ENCODE data around the gene LRRC23. TPM values are rescaled to one million over a fixed set of nuclear protein-coding genes. Genes with fewer than 3 reads are reported as not detected.

Gene LRRC23
- total RNA-seq, 2 experiments from 2014 or later: 3.1 to 6.0 TPM

DNA sequence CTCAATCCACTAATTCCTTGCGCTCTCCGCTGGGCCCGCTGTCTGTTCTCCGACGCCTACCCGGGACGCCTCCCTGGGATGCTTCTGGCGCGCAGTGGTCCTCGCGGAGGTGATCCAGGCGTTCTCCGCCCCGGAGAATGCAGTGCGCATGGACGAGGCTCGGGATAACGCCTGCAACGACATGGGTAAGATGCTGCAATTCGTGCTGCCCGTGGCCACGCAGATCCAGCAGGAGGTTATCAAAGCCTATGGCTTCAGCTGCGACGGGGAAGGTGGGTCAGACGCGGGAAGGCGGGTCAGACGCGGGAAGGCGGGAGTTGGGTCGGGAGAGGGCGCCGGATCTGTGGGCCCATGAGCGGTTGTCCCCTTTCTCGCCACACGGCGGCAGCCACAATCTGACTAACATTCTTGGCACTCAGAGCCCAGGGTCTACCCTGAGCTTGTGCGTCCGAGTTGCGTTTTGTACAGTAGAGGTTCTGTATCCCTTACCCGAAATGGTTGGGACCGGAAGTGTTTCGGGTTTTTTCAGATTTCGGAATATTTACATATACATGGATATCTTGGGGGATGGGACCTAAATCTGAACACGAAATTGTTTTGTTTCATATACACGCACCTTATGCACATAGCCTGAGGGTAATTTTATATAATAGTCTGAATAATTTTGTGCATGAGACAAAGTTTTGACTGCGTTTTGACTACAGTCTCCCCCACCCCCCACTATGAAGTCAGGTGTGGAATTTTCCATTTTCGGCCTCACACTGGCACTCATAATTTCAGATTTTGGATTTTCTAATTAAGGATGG lies 40.0 kb downstream of the LRRC23 start:
- ChIA-PET POLR2A (interaction anchor here (0.7 to 12.5 kb wide), 14 partner anchors 8 to 474 kb away, joined by 3 to 353 read pairs (median 9); partner anchors contain the start of genes EMG1, LPCAT3, PHB2 and SPSB2), CTCF (interaction anchor here (0.7 to 11.8 kb wide), 15 partner anchors 8 to 178 kb away, joined by 3 to 337 read pairs (median 5); partner anchors contain the start of gene PTMS)

DNA sequence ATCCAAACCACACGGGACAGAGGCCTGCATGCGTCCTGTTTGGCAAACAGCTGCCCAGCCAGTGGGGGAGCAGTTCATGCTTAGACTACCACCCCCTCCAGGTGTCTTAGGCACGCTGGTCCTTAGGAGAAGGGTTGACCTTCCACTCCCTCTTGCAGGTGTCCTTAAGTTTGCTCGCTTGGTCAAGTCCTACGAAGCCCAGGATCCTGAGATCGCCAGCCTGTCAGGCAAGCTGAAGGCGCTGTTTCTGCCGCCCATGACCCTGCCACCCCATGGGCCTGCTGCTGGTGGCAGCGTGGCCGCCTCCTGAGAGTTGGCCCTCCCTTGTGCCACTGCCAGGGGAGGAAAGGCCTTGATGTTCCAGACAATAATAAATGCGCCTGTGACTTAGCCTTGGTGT lies 41.0 kb downstream of the LRRC23 start:
- ChIA-PET CTCF (interaction anchor here (1.4 to 11.8 kb wide), 5 partner anchors 15 to 168 kb away, joined by 3 to 337 read pairs (median 6); partner anchors contain the start of gene C1RL), POLR2A (interaction anchor here (0.9 to 12.5 kb wide), 5 partner anchors 15 to 475 kb away, joined by 4 to 353 read pairs (median 6); partner anchors contain the start of genes SPSB2 and VAMP1)

DNA sequence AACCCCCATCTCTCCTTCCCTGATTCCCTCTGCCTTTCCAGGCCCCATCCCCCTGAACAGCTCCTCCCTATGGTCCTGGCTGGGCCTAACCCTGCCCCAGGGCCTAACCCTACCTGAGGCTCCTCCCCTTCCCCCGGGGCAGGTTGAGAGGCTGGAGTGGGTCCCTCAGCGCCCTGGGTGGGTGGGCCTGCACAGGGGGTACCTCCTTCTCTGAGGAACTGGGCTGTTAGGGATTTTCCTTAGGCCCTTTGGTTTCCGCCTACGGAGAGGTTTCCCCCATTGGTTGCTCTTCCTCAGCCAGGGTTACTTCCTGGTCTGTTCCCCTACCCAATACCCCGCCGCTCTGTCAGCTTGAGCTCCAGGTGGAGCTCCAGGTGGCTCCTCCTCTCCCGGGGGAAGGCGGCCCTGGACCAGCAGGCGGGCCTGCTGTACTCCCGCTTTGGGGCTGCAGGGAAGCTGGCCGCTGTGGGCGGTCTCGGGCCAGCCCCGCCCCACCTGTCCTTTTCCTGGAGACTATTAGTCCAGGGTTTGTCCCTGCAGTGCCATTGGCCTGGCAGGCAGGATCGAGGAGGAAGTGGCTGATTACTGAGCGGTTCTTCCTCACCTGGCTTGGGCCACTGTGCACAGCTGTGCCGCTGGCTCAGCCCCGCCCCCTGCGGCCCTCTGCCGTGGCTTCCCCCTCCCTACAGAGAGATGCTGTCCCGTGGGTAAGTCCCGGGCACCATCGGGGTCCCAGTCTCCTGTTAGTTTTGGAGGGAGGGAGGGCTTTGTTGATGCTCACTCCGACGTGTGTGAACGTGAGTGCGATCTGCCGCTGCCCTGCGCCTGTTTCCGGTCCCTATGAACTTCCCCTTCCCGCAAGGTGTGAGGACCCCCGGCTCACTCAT lies 41.7 kb downstream of the LRRC23 start:
- ChIA-PET CTCF (interaction anchor here (1.2 to 11.8 kb wide), 9 partner anchors 14 to 167 kb away, joined by 3 to 337 read pairs (median 5); partner anchors contain the start of gene C1RL), POLR2A (interaction anchor here (0.6 to 12.5 kb wide), 7 partner anchors 9 to 161 kb away, joined by 3 to 353 read pairs (median 5); partner anchors contain the start of genes ENO2 and SPSB2)

DNA sequence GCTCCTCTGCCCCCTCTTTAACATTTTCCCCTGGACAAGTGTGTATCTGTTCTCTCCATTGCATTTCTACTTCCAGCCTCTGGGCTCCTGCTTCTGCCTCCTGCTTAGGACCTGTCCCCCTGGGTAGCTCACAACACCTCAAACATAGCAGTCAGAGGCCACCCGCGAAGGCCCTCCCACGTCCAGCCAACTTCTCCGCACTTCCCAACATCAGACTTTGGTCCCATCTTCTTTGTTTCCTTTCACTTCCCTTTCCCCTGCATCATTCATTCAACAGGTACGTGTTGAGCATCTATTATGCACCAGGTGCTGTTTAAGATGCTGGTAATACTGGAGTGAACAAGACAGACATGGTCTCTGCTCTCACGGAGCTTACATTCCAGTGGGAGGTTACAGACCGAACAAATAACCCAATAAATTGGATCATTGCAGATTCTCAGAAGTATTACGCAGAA lies 42.3 kb downstream of the LRRC23 start:
- ChIA-PET POLR2A (interaction anchor here (0.6 to 12.5 kb wide), 7 partner anchors 10 to 223 kb away, joined by 3 to 353 read pairs (median 4); partner anchors contain the start of genes ENO2 and SPSB2), CTCF (interaction anchor here (1.2 to 11.8 kb wide), 6 partner anchors 9 to 96 kb away, joined by 3 to 337 read pairs (median 5); no protein-coding TSS in a partner anchor)

DNA sequence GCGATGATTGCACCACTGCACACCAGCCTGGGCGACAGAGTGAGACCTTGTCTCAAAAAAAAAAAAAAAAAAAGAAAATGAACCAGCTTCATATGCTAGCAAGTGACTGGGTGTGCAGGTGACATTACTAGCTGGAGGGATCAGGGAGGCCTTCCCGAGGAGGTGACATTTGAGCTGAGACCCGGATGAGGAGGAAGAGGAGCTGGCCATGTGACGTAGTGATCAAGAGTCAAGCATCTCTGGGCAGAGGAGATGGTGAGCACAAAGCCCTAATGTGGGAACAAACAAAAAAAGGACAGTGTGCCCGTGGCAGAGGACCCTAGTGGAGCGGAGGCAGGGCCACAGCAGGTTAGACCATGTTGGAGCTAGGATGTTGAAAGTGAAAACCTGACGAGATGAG lies 43.0 kb downstream of the LRRC23 start:
- ChIA-PET CTCF (interaction anchor here (1.2 to 11.8 kb wide), 7 partner anchors 10 to 95 kb away, joined by 3 to 337 read pairs (median 5); no protein-coding TSS in a partner anchor), POLR2A (interaction anchor here (0.6 to 12.5 kb wide), 5 partner anchors 10 to 223 kb away, joined by 3 to 353 read pairs (median 6); partner anchors contain the start of gene TPI1)

DNA sequence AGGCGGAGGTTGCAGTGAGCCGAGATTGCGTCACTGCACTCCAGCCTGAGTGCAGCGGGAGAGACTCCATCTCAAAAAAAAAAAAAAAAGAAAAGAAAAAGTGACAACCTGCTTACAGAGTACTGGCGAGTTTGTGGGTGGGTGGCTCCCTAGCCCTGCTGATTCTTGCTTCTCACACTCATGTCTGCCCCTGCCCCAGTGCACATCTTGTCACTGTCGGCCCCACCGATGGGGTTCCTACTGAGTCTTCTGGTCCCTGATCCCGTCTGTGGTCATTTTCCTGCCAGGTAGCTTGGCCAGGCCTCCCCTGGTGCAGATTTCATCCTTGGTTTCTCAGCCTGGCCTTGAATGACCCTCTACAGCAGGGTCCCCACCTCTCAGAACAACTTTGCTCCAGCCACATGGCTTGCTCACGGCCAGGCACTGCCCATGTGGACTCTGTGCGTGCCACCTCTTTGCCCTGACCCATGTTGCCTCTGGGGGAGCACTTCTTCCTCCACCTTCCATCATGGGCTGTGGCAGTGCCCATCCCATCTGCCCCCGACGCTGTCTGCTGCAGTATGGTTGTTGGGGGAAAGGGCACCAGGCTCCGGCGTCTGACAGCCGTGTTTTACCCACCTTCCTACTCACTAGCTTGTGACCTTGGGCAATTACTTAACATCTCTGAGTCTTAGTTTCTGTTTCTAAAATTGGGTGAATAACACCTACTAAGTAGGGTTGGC lies 44.4 kb downstream of the LRRC23 start:
- ChIA-PET POLR2A (interaction anchor here (0.7 to 12.5 kb wide), 5 partner anchors 10 to 25 kb away, joined by 3 to 353 read pairs (median 4); no protein-coding TSS in a partner anchor), CTCF (interaction anchor here (0.7 to 11.8 kb wide), 8 partner anchors 9 to 162 kb away, joined by 3 to 337 read pairs (median 4); no protein-coding TSS in a partner anchor)

DNA sequence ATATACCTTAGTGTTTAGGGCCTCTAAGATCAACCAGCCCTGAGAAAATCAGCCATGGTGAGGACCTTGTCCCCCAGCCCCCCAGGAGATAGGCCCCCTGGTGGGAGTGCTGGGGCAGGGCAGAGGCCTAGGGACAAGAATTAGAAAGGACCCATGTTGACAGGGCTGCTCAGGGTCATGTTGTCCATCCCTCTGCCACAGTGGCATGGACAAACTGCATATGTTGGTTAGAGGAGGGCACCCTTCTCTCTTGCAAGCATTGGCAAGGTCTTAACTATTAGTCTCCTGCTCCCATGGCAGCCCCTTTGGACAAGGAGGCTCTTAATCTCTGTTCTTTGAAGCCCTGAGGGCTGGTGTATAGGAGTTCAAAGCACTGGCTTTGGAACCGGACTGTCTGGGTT lies 45.8 kb downstream of the LRRC23 start:
- ChIA-PET CTCF (interaction anchor here (1.4 to 11.8 kb wide), 5 partner anchors 10 to 81 kb away, joined by 4 to 337 read pairs (median 5); no protein-coding TSS in a partner anchor), POLR2A (interaction anchor here (1.3 to 12.5 kb wide), 2 partner anchors 10 to 12 kb away, joined by 3 to 353 read pairs; no protein-coding TSS in a partner anchor)

DNA sequence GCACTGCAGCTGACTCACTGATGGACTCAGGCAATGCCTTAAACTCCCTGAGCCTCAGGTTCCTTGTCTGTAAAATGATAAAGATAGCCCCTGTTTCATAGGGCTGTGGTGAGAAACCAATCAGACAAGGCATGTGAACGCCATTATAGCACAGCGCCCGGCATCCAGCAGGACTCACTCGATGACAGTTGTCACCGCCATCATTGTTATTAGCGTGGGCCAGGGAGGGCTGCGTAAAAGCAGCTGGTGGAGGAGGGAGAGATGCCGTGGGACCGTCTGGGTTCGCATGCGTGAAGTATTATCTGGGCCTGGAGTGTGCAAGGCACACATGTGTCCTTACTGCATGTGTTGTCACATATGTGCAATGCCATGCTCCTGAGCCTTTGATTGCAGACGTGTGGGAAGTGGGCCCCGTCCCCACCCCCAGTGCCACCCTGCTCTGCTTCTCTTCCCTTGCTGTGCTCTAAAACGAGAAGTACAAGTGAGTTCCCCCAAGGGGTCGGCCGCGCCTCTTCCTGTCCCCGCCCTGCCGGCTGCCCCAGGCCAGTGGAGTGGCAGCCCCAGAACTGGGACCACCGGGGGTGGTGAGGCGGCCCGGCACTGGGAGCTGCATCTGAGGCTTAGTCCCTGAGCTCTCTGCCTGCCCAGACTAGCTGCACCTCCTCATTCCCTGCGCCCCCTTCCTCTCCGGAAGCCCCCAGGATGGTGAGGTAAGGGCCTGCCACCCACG lies 46.4 kb downstream of the LRRC23 start, which contains the start of gene PTPN6:
Gene PTPN6 (plus strand): TSS at position 546 of the 730 bp plus-strand sequence. CDS start 157 bp downstream, at position 703.
- CTCF ChIA-PET: interaction anchor here (0.7 to 11.8 kb wide), 6 partner anchors 8 to 157 kb away, joined by 3 to 337 read pairs (median 3); partner anchors contain the start of gene C1R
- POLR2A ChIA-PET: interaction anchor here (1.0 to 12.5 kb wide), 4 partner anchors 9 to 26 kb away, joined by 3 to 353 read pairs (median 10); no protein-coding TSS in a partner anchor

DNA sequence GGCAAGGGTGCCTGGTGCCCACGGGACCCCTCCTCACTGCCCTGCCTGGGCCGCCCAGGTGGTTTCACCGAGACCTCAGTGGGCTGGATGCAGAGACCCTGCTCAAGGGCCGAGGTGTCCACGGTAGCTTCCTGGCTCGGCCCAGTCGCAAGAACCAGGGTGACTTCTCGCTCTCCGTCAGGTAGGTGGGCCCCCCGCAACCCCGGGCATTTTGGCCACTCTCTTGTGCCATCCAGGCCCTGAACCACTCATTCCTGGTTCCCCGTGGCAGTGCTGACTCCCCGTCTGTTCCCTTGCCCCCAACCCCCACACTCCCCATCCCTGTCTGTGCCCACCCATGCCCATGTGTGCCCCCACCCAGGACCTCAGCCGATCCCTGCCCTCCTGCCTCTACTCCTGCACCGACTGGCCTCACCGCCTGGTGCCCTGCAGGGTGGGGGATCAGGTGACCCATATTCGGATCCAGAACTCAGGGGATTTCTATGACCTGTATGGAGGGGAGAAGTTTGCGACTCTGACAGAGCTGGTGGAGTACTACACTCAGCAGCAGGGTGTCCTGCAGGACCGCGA lies 47.0 kb downstream of the LRRC23 start:
- POLR2A ChIA-PET: interaction anchor here (0.6 to 12.5 kb wide), 7 partner anchors 8 to 157 kb away, joined by 3 to 353 read pairs (median 5); partner anchors contain the start of genes C12orf57 and RNU7-1
- CTCF ChIA-PET: interaction anchor here (0.7 to 11.8 kb wide), 6 partner anchors 9 to 156 kb away, joined by 3 to 337 read pairs (median 3); partner anchors contain the start of gene C1R

DNA sequence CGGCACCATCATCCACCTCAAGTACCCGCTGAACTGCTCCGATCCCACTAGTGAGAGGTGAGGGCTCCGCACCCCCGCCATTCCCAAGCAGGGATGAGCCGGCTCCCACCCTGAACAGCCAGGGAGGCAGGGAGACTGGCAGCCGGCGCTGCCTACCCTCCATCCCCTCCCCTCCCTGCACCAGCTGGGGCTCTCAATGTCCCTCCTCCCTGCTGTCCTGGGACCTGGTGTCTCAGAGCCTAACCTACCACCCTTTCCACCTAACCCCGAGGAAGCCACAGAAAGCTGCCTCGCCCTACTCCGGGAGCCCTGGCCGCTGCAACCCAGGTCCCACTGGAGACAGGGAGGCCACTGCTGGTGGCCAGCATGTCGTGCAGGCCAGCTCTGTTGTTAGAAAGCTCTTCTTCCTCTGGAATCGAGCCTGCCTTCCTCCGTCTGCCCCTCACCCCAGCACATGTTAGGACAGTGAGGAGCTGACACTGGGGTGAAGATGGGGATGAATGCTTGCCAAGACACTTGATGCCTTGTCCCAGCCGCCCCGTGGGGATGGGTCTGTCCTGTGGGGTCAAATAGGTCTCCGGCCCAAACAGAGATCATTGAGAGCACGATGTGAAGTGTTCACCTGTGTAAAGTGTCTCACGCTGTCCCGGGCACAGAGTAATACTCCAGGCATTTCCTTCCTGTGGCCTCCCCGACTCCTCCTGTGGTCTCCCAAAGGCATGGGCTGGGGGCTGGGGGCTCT lies 47.7 kb downstream of the LRRC23 start:
- ChIA-PET POLR2A (interaction anchor here (0.6 to 12.5 kb wide), 6 partner anchors 8 to 156 kb away, joined by 3 to 353 read pairs (median 10); partner anchors contain the start of genes C12orf57 and RNU7-1), CTCF (interaction anchor here (1.1 to 11.8 kb wide), 4 partner anchors 8 to 156 kb away, joined by 3 to 337 read pairs (median 10); partner anchors contain the start of genes C12orf57 and RNU7-1)

DNA sequence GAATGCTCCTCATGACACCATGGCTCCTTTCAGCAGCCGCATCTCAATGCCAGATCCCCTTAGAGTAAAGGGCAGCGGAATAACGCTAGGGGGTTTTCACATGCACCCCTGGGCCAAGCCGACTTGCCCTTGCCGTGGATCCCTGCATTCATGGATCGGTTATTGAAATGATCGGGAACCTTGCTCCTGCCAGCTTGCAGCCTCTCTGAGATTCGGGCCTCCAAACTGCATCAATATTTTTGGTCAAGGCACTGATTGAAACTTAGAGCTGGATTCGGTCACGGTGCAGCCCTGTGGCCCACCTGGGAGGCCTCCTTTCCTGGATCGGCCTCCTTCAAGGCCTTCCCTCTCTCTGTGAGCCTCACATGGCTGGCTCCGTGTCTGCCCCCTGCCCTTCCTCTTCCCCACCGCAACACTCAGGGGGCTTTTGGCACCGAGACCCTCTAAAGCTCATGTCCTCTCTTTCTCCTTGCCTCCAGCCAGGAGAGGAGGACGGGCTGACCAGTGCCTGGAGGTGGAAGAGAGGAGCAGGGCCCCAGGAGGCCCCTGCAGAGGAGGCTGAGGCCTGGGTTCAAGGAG lies 48.3 kb downstream of the LRRC23 start:
- CTCF ChIA-PET: interaction anchor here (1.6 to 11.8 kb wide), 3 partner anchors 8 to 16 kb away, joined by 10 to 337 read pairs (median 11); partner anchors contain the start of genes C12orf57 and RNU7-1
- POLR2A ChIA-PET: interaction anchor here (1.5 to 12.5 kb wide), 4 partner anchors 7 to 16 kb away, joined by 5 to 353 read pairs (median 17); partner anchors contain the start of genes C12orf57 and RNU7-1

DNA sequence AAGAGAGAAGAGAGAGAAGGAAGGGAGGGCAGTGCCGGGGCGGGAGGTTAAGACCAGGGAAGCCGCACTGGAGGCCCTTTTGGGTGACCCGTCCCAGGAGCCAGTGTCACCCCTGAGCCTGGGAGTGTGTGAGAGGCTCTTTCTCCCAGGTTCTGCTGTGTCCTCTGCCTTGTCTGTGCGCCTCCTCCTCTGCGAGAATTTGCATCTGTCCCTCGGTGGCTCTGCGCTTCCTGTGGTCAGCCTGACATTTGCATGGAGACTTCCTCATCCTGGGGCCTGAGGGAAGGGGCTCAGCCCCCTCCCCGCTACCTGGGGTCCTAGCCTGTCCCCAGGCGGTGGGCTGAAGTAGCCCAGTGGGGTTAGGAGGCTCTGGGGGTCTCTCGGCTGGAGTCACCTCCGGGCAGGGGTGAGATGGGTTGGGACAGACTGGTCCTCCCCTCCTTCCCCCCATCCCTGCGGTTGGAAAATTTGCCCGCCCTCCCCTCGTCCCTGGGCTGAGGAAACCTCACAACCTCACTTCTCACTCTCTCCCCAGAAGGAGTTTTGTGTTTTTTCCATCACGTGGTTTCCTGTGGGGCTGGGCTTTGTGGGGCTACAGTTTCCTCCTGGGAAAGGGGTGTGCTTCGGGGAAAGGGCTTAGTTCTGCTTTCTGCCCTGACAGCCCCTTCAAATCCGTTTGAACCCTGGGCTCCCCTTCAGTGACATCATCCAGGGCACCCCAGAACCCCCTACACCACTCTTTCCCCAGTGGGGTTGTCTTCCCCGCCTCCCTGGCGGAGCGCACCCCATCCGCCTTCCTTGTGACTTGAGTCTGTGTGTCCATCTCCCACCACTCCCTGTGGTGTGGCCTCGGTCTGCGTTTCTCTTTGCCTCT lies 49.1 kb downstream of the LRRC23 start:
- CTCF ChIA-PET: interaction anchor here (1.6 to 13.2 kb wide), 4 partner anchors 6 to 11 kb away, joined by 9 to 337 read pairs (median 174); partner anchors contain the start of genes C12orf57, PTPN6 and RNU7-1
- POLR2A ChIA-PET: interaction anchor here (1.0 to 13.5 kb wide), 6 partner anchors 6 to 16 kb away, joined by 4 to 353 read pairs (median 17); partner anchors contain the start of genes C12orf57, PTPN6 and RNU7-1

DNA sequence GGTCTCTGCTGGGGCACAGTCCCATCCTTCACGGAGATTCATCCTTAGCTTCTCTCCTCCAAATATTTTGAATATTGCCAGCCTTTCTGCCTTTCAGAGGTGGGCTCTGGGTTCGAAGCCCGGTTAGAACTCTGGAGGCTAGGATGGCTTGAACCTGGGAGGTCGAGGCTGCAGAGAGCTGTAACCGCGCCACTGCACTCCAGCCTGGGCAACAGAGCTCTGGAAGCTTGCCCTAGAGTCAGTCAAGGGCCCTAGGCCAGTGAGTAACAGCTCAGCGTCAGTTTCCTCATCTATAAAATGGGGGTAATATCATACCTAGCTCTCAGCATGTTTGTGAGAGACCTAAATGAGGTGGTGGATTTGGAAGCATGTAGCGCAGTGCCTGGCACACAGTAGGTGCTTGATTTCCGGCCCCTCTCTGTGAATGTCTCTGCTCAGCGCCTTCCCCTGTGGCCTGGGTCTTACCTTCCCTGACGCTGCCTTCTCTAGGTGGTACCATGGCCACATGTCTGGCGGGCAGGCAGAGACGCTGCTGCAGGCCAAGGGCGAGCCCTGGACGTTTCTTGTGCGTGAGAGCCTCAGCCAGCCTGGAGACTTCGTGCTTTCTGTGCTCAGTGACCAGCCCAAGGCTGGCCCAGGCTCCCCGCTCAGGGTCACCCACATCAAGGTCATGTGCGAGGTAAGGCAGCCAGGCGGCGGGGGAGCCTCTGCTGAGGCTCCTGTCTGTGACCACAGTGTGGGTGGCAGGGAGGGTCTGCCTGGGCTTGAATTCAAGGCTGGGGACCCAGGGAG lies 49.9 kb downstream of the LRRC23 start:
- ChIA-PET POLR2A (interaction anchor here (1.0 to 13.5 kb wide), 3 partner anchors 7 to 16 kb away, joined by 4 to 353 read pairs (median 5); partner anchors contain the start of genes C12orf57, PTPN6 and RNU7-1), CTCF (interaction anchor here (1.9 to 13.2 kb wide), 2 partner anchors 7 to 10 kb away, joined by 9 to 337 read pairs; partner anchors contain the start of genes C12orf57, PTPN6 and RNU7-1)

Measured in activated CD8-positive, alpha-beta memory T cell treated with anti-CD3 and anti-CD28 coated beads for 36 hours (primary cell).